GM12878 (cell line): Measurements from ENCODE around the gene DYNC1LI1. TPM values are rescaled to one million over a fixed set of nuclear protein-coding genes. Genes with fewer than 3 reads are reported as not detected.
A peak's percentile ranks its signal among the peaks of the same experiment; 100 is the strongest.
"Not testable (repeated sequence)": the region's sequence is repeated elsewhere in the genome, so short reads cannot be mapped to it uniquely, and the experiment has no call there.

ENCODE experiments used
- ATAC-seq: fragments of 200-7000 bp; cut with Tn5 transposase; 3 replicates; pipeline ENCODE4 v1.9.1; 2020; ENCODE audit warnings: mild to moderate bottlenecking, moderate library complexity
- BruUV-seq: library from RNA; stranded (reverse); fragments of 400-500 nt; replicated peaks from 2 replicates; lab custom pipeline; 2021; lab: Mats Ljungman, UMichigan
- CTCF ChIA-PET: fragments of 300-600 bp; sonication (Branson Sonifier 250); formaldehyde crosslinking; extraction: SDS; loops from one replicate; lab custom pipeline; 2021; ENCODE audit warnings: inconsistent platforms; lab: Yijun Ruan, JAX
- POLR2A ChIA-PET: fragments of 350-600 bp; formaldehyde crosslinking; extraction: SDS; loops from one replicate; lab custom pipeline; 2021; ENCODE audit warnings: inconsistent platforms; lab: Charles Lee
- RAD21 ChIA-PET: fragments of 300-600 bp; sonication (Branson Sonifier 250); formaldehyde crosslinking; loops from one replicate; lab custom pipeline; 2023; ENCODE audit warnings: antibody characterized with exemption; ENCODE audit not compliant: unreplicated experiment; lab: Charles Lee
- SMC1A ChIA-PET: fragments of 300-600 bp; sonication (Branson Sonifier 250); formaldehyde crosslinking; loops from one replicate; lab custom pipeline; 2023; ENCODE audit not compliant: unreplicated experiment, uncharacterized antibody; lab: Charles Lee
- DNase-seq: peaks from one replicate; pipeline ENCODE4 v3.0.0-alpha.2; 2011; ENCODE audit warnings: low read depth, low spot score
- FAIRE-seq: peaks from 3 replicates; lab custom pipeline; 2011; peaks lifted over from hg19 to GRCh38; lab: Jason Lieb, UNC
- H2AFZ ChIP-seq: 2 replicates; pipeline ENCODE4 v1.6.0; 2011; ENCODE audit warnings: low read depth, low read length, control low read depth; ENCODE audit not compliant: control insufficient read depth
- H3K27ac ChIP-seq: 2 replicates; pipeline ENCODE4 v1.5.1; 2011; ENCODE audit warnings: control low read depth; ENCODE audit not compliant: control insufficient read depth, insufficient read depth
- H3K27me3 ChIP-seq, 2 experiments: replicated peaks in 1 of 2; 2 replicates each; pipeline versions ENCODE4 v1.6.0 to v1.6.1; 2011; ENCODE audit warnings: low read length in 1 of 2; ENCODE audit not compliant: control insufficient read depth in 2 of 2, insufficient read depth in 2 of 2
- H3K36me3 ChIP-seq, 2 experiments: 2 replicates each; pipeline ENCODE4 v1.5.1; 2011; ENCODE audit warnings: low read length in 1 of 2; ENCODE audit not compliant: control insufficient read depth in 2 of 2, insufficient read depth in 2 of 2
- H3K4me1 ChIP-seq: 2 replicates; pipeline ENCODE4 v1.6.1; 2011; ENCODE audit warnings: mild to moderate bottlenecking, low read length, moderate library complexity, mixed read lengths; ENCODE audit not compliant: control insufficient read depth, insufficient read depth
- H3K4me2 ChIP-seq: 2 replicates; pipeline ENCODE4 v1.6.0; 2011; ENCODE audit warnings: control low read depth; ENCODE audit not compliant: control insufficient read depth, insufficient read depth
- H3K4me3 ChIP-seq: fragments of 200-600 bp; sonication (generic); 2 replicates; pipeline ENCODE4 v1.5.1; 2016
- H3K79me2 ChIP-seq: 2 replicates; pipeline ENCODE4 v1.6.0; 2011; ENCODE audit warnings: low read length; ENCODE audit not compliant: control insufficient read depth, insufficient read depth
- H3K9ac ChIP-seq: 2 replicates; pipeline ENCODE4 v1.8.0; 2011; ENCODE audit warnings: low read length, control low read depth, mixed read lengths; ENCODE audit not compliant: control insufficient read depth, insufficient read depth
- H3K9me3 ChIP-seq: replicated peaks from 3 replicates; pipeline ENCODE4 v1.5.1; 2011; ENCODE audit warnings: mild to moderate bottlenecking, low read length; ENCODE audit not compliant: control insufficient read depth, insufficient read depth
- H4K20me1 ChIP-seq: 2 replicates; pipeline ENCODE4 v1.6.0; 2011; ENCODE audit not compliant: control insufficient read depth, insufficient read depth
- ATF7 ChIP-seq: fragments of 450-650 bp; IDR thresholded peaks from 2 replicates; pipeline ENCODE4 v1.6.1; 2016; ENCODE audit warnings: low read depth, mild to moderate bottlenecking
- E2F4 ChIP-seq: IDR thresholded peaks from 2 replicates; pipeline ENCODE4 v1.6.1; 2012; ENCODE audit warnings: low read depth, low read length, improper control_type of control experiment
- HDAC2 ChIP-seq: fragments of 200-600 bp; sonication (generic); IDR thresholded peaks from 2 replicates; pipeline ENCODE4 v1.6.1; 2017
- NKRF ChIP-seq: fragments of 450-650 bp; conservative IDR thresholded peaks from 2 replicates; pipeline ENCODE4 v1.6.1; 2017; ENCODE audit warnings: mild to moderate bottlenecking, moderate library complexity
- POLR2AphosphoS5 ChIP-seq: IDR thresholded peaks from 2 replicates; pipeline ENCODE4 v1.6.1; 2011; ENCODE audit warnings: mild to moderate bottlenecking, low read length, inconsistent platforms
- TARDBP ChIP-seq: IDR thresholded peaks from 2 replicates; pipeline ENCODE4 v1.6.1; 2016; ENCODE audit warnings: borderline replicate concordance
- WGBS: methylation state at CpG from one replicate; pipeline ENCODE4 v1.1.6; 2016; ENCODE audit warnings: low lambda C conversion rate; ENCODE audit not compliant: insufficient replicate concordance, insufficient coverage; ENCODE audit errors: missing lambda C conversion rate; 5-methylcytosine and 5-hydroxymethylcytosine counted together
- in situ Hi-C: fragments of 300-500 bp; cut with MboI; formaldehyde crosslinking; loops from 9 replicates; pipeline ENCODE4 v1.14.3; 2018; ENCODE audit warnings: mixed read lengths
- intact Hi-C: fragments of 100-400 bp; cut with micrococcal nuclease; formaldehyde crosslinking; loops from one replicate; pipeline ENCODE4 v1.14.2; 2022; ENCODE audit not compliant: unreplicated experiment
- polyA plus RNA-seq, 11 experiments: library from polyadenylated mRNA; depleted of rRNA in 4 of 11; unstranded in 6 of 11; stranded (reverse) in 5 of 11; fragments of >200 nt; fragmentation: Nextera tagmentation in 4 of 11; fragmentation: Illumina TruSeq in 1 of 11; extraction: Ambion mirVana in 4 of 11; extraction: Trizol in 1 of 11; gene quantifications; 1 replicate in 1 of 11; 2 replicates in 10 of 11; pipeline versions ENCODE4 v1.2.1 to v1.2.3, GENCODE V29; 2011 to 2016; ENCODE audit warnings: inconsistent platforms in 2 of 11, missing spikeins in 2 of 11, low read depth in 1 of 11
- total RNA-seq, 4 experiments: library from RNA; depleted of rRNA in 3 of 4; stranded (reverse); fragments of >200 nt in 3 of 4; fragmentation: Illumina TruSeq in 1 of 4; extraction: Trizol in 1 of 4; gene quantifications; 2 replicates each; pipeline versions ENCODE4 v1.2.1 to v1.2.3, GENCODE V29; 2013 to 2021

Gene DYNC1LI1
- total and polyA plus RNA-seq, 10 of the 15 experiments (the other 5 are each of a cell fraction or from before 2014, with no cell fraction given), result 11.5 to 51.7 (median 32.0) TPM

GRCh38 chr3:32583708-32584107 is 13.1 kb upstream of the DYNC1LI1 start:
- no peaks in the 10 kb centered on the region for H3K9me3 ChIP-seq
- ATAC-seq, result no peak
- no peak for FAIRE-seq
- H3K4me1 ChIP-seq, result no peaks in the 10 kb centered on the region
- ChIA-PET CTCF (no interaction called here), RAD21 (no interaction called here), POLR2A (no interaction called here), SMC1A (interaction anchor here (0.6 to 1.7 kb wide), 2 partner anchors 33 to 70 kb away, joined by 3 to 6 read pairs; no protein-coding TSS in a partner anchor)
- 73% methylated on average over 3 of the region's 3 CpGs for WGBS
- H3K36me3 ChIP-seq, result no peaks in the 10 kb centered on the region
- no peak overlapping the region for H3K9ac ChIP-seq
- no peaks in the 10 kb centered on the region for H3K79me2 ChIP-seq
- H3K27ac ChIP-seq, result no peak overlapping the region
- intact Hi-C loops (no loop called here), in situ Hi-C loops (no loop called here)
- TF ChIP-seq E2F4 (no peak), TARDBP (no peak), NKRF (no peak), HDAC2 (no peak), ATF7 (no peak), POLR2AphosphoS5 (no peak)
- no peaks in the 10 kb centered on the region for H4K20me1 ChIP-seq
- no peak overlapping the region for H3K4me2 ChIP-seq
- H2AFZ ChIP-seq, result no peak overlapping the region
- H3K27me3 ChIP-seq, result no peaks in the 10 kb centered on the region; a peak in 1 of 4 replicates
- no TSS peak for BruUV-seq
- no peak for DNase-seq
- H3K4me3 ChIP-seq, result no peak overlapping the region

GRCh38 chr3:32578669-32579068 is 8.0 kb upstream of the DYNC1LI1 start:
- H3K9ac ChIP-seq, H3K4me1 ChIP-seq, H3K4me3 ChIP-seq, H3K9me3 ChIP-seq, DNase-seq, H4K20me1 ChIP-seq, in situ Hi-C loops, H3K27me3 ChIP-seq, H2AFZ ChIP-seq, H3K79me2 ChIP-seq, ATAC-seq, H3K27ac ChIP-seq, FAIRE-seq, H3K36me3 ChIP-seq, BruUV-seq: not testable (repeated sequence)
- ChIA-PET CTCF (interaction anchor here (1.0 to 1.4 kb wide), 3 partner anchors 12 to 68 kb away, joined by 3 to 5 read pairs (median 3); no protein-coding TSS in a partner anchor), POLR2A (interaction anchor here (0.5 to 2.0 kb wide), 4 partner anchors 61 to 862 kb away, joined by 3 to 6 read pairs (median 4); no protein-coding TSS in a partner anchor), RAD21 (interaction anchor here (3.3 kb wide), 1 partner anchor 9 kb away, joined by 14 read pairs; no protein-coding TSS in a partner anchor), SMC1A (interaction anchor here (0.6 to 1.0 kb wide), 3 partner anchors 9 to 244 kb away, joined by 3 to 4 read pairs (median 4); no protein-coding TSS in a partner anchor)
- WGBS, result 99% methylated on average over 30 of the region's 31 CpGs
- H3K4me2 ChIP-seq, result peak overlapping the region; percentile 84
- intact Hi-C loops, result loop anchor here (5.0 kb wide), 1 partner anchor 66 kb away; no protein-coding TSS in a partner anchor
